ENCODE results near the gene RAPGEFL1. TPM values are rescaled to one million over a fixed set of nuclear protein-coding genes. Genes with fewer than 3 reads are reported as not detected.
A peak's percentile ranks its signal among the peaks of the same experiment; 100 is the strongest.

Gene RAPGEFL1
- total and polyA plus RNA-seq, 2 donors (not counting 1 experiment from before 2014, with no cell fraction given) = 3.0 to 5.6 TPM

- POLR2A ChIA-PET = interaction anchor here (1.2 to 1.3 kb wide), 2 partner anchors 51 to 78 kb away, joined by 3 to 4 read pairs; no protein-coding TSS in a partner anchor
- H3K4me2 ChIP-seq (replicated peaks; ENCODE audit: low read depth, low read length, poor library complexity, severe bottlenecking) = peak overlapping the region; percentile 99
- no peak overlapping the region for H3K27ac Mint-ChIP-seq
These were observed 13.1 kb downstream of the RAPGEFL1 start for GRCh38 chr17:40190197-40191021.

More at GRCh38 chr17:40190197-40191021, 13.1 kb downstream of the RAPGEFL1 start:
- peak overlapping the region in 3 of 5 experiments; percentile 60 to 76 (median 68) for H3K4me3 ChIP-seq (ENCODE audit: control extremely low read depth in 1 of 5, extremely low read depth in 1 of 5, insufficient read depth in 1 of 5, low read depth in 2 of 5, low read length in 4 of 5)
- peak; percentile 67 for ATAC-seq (ENCODE audit: low read depth)
- peak; percentile 56 for DNase-seq
- Mint-ChIP-seq H3K27me3 (no peaks in the 10 kb centered on the region), H3K4me1 (peaks cover 23% of the 10 kb centered on the region), H3K9me3 (ENCODE audit: insufficient read depth) (no peaks in the 10 kb centered on the region), H3K4me3 (peak overlapping the region; percentile 84)
- H2AFZ ChIP-seq (ENCODE audit: insufficient read depth, low read depth, low read length, poor library complexity, severe bottlenecking) = peak overlapping the region; percentile 96
- intact Hi-C loops (cut with micrococcal nuclease) = loop anchor here (1.0 kb wide), 2 partner anchors 13 to 77 kb away; partner anchors contain the start of gene RAPGEFL1
- no peaks in the 10 kb centered on the region for H3K9me3 ChIP-seq (ENCODE audit: control extremely low read depth in 1 of 3, control insufficient read depth in 2 of 3, insufficient read depth in 1 of 3, low read length in 2 of 3)
- CTCF ChIA-PET = interaction anchor here (0.5 to 9.0 kb wide), 17 partner anchors 8 to 177 kb away, joined by 3 to 87 read pairs (median 7); partner anchors contain the start of genes CSF3, RAPGEFL1 and WIPF2
- peak overlapping the region; percentile 74 for H3K9ac ChIP-seq (ENCODE audit: low read length)
- no peaks in the 10 kb centered on the region for H3K79me2 ChIP-seq (ENCODE audit: control insufficient read depth, insufficient read depth, low read length)
- TF ChIP-seq CTCF (IDR thresholded peaks at IDR 0.05) (peak; percentile 68), EZH2 (IDR thresholded peaks at IDR 0.05; ENCODE audit: borderline replicate concordance, insufficient read depth, low read depth, low read length, poor library complexity, severe bottlenecking) (no peak)
- no peaks in the 10 kb centered on the region for H3K36me3 ChIP-seq (replicated peaks in 1 of 2; ENCODE audit: control extremely low read depth in 1 of 2, control insufficient read depth in 1 of 2, extremely low read depth in 1 of 2, insufficient read depth in 2 of 2, low read length in 1 of 2)
- H3K27me3 ChIP-seq (replicated peaks in 1 of 4; ENCODE audit: control extremely low read depth in 1 of 4, control insufficient read depth in 3 of 4, insufficient read depth in 4 of 4, low read length in 3 of 4) = no peaks in the 10 kb centered on the region
- H3K27ac ChIP-seq (ENCODE audit: low read length in 2 of 2) = no peak overlapping the region
- no peaks in the 10 kb centered on the region for H4K20me1 ChIP-seq (ENCODE audit: control insufficient read depth, insufficient read depth, low read length, poor library complexity, severe bottlenecking)
- WGBS (ENCODE audit: insufficient coverage) = 68% methylated on average over 9 of the region's 15 CpGs
- peaks cover 11 to 17% of the 10 kb centered on the region in 2 donors for H3K4me1 ChIP-seq (ENCODE audit: control insufficient read depth in 2 of 2, insufficient read depth in 2 of 2, low read length in 2 of 2)
